GM12892 (cell line): ENCODE data around the gene FAIM2.

ENCODE experiments used
- POLR2A ChIP-seq: IDR thresholded peaks from 2 replicates; pipeline ENCODE4 v1.6.1; 2011; ENCODE audit warnings: low read depth, low read length, control low read depth
- POLR2AphosphoS5 ChIP-seq: IDR thresholded peaks from 2 replicates; pipeline ENCODE4 v1.6.1; 2011; ENCODE audit warnings: low read depth, low read length, control low read depth
- TAF1 ChIP-seq: IDR thresholded peaks from 2 replicates; pipeline ENCODE4 v1.6.1; 2011; ENCODE audit warnings: low read depth, mild to moderate bottlenecking, control low read depth, low read length, borderline replicate concordance

DNA sequence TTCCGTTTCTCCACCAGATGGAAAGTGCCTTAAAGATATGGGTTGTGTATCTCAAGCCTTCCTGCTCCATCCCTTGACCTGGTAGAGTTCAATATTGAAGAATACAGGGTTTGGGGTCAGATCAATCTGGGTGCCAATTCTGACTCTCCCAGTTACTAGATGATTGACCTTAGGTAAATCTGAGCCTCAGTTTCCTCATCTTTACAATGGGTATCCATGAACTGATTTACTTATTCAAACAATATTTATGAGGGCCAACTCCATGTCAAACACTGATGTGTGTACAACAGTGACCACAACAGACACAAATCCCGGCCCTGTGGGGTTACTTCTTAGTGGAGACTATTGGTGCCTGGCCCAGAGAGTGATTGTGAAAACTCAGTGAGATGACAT lies 7.5 kb upstream of the FAIM2 start:
- TF ChIP-seq POLR2A (no peak), POLR2AphosphoS5 (no peak), TAF1 (no peak)
